H1 (cell line): ENCODE results near the gene COCH. TPM values are rescaled to one million over a fixed set of nuclear protein-coding genes. Genes with fewer than 3 reads are reported as not detected.

Source experiments
- CHD7 ChIP-seq: fragments of 300-600 bp; sonication (generic); IDR thresholded peaks from 2 replicates; pipeline ENCODE4 v1.7.1; 2012; ENCODE audit warnings: low read length, moderate library complexity, mild to moderate bottlenecking, inconsistent platforms; ENCODE audit not compliant: insufficient replicate concordance
- polyA plus RNA-seq, 7 experiments: library from polyadenylated mRNA; depleted of rRNA in 3 of 7; stranded (reverse) in 5 of 7; unstranded in 2 of 7; fragments of >200 nt in 5 of 7; fragments of 200-250 nt in 2 of 7; gene quantifications; 1 replicate in 5 of 7; 2 replicates in 1 of 7; 4 replicates in 1 of 7; pipeline versions ENCODE4 v1.2.1 to v1.2.3, GENCODE V29; 2011 to 2013; ENCODE audit warnings: missing spikeins in 2 of 7, mixed read lengths in 2 of 7
- total RNA-seq: library from RNA; stranded (reverse); fragmentation: NEBNext Ultra II Directional; extraction: Animal tissue kit (Norgen Biotek cat#: 25700); gene quantifications from 2 replicates; pipeline ENCODE4 v1.2.1, GENCODE V29; 2021

COCH gene
- total and polyA plus RNA-seq, 2 of the 8 experiments (the other 6 are each of a cell fraction or from before 2014, with no cell fraction given), result 12.9 to 30.8 TPM

- no peak for TF ChIP-seq CHD7
Measured at GRCh38 chr14:30906752-30907658, 32.6 kb downstream of the COCH start (continued).
